SH-SY5Y (cell line): ENCODE measurements around the gene GREB1L.

Source experiments
- GATA2 ChIP-seq: IDR thresholded peaks from 2 replicates; pipeline ENCODE4 v1.6.1; 2011; ENCODE audit warnings: mild to moderate bottlenecking, low read depth, low read length
- GATA3 ChIP-seq: IDR thresholded peaks from 2 replicates; pipeline ENCODE4 v1.6.1; 2011; ENCODE audit warnings: low read depth, mild to moderate bottlenecking, low read length, moderate library complexity

GRCh38 chr18:21300035-21300907 is 58.2 kb downstream of the GREB1L start:
- TF ChIP-seq GATA3 = no peak
- TF ChIP-seq GATA2 = no peak
